Suprapubic skin (tissue), 4 donors: ENCODE data around the gene SEM1.

Experiments
- POLR2A ChIP-seq, 2 donors: fragments of 450-650 bp; IDR thresholded peaks; one replicate each; pipeline ENCODE4 v1.6.1; 2017; ENCODE audit warnings: antibody characterized with exemption in 2 of 2, mild to moderate bottlenecking in 2 of 2, moderate library complexity in 2 of 2
- POLR2AphosphoS5 ChIP-seq, 3 donors: sonication (generic); formaldehyde crosslinking; IDR thresholded peaks; one replicate each; pipeline ENCODE4 v1.6.1; 2017; ENCODE audit warnings: antibody characterized with exemption in 3 of 3

- TF ChIP-seq POLR2AphosphoS5 (IDR thresholded peaks at IDR 0.05) (no peak), POLR2A (IDR thresholded peaks at IDR 0.05) (no peak)
These were observed 18.5 kb upstream of the SEM1 start for GRCh38 chr7:96728139-96728538.
